ENCODE results near the gene HHAT.

DNA sequence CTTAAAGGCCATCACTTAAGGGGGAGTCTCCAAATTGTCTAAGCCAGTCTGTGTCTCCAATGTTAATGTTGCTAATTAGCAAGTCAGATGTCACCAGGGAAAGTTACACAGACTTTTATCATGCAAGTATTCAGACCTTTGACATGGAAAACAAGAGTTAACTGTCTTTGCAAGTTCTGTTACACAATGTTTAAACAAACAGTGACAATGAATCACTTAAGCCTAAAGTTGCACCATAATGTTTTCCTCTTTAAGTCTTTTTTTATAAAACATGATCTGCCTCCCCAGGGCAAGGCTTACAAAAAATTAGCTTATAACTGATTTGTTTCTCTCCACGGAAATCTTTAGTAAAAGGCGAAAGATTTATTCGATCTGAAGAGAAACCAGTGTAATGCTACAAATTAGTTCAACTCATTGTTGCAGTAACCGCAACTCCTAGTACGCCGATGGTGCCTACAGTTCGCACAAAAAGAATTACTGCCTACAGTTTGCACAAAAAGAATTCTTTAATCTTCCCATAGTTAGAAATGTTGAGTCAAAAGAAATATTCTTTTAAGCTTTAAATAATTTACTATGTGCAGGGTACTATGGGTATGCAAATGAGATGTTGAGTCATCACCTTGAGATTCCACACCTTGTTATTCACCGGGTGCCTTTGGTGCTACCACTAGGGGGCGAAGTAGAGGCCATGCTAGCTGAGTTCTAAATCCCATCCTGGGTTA, 45.3 kb downstream of the HHAT start:
- TF ChIP-seq CHD2 (IDR thresholded peaks at IDR 0.05; ENCODE audit: low read length, partially characterized antibody), result no peak
- TF ChIP-seq, protein P1, sequence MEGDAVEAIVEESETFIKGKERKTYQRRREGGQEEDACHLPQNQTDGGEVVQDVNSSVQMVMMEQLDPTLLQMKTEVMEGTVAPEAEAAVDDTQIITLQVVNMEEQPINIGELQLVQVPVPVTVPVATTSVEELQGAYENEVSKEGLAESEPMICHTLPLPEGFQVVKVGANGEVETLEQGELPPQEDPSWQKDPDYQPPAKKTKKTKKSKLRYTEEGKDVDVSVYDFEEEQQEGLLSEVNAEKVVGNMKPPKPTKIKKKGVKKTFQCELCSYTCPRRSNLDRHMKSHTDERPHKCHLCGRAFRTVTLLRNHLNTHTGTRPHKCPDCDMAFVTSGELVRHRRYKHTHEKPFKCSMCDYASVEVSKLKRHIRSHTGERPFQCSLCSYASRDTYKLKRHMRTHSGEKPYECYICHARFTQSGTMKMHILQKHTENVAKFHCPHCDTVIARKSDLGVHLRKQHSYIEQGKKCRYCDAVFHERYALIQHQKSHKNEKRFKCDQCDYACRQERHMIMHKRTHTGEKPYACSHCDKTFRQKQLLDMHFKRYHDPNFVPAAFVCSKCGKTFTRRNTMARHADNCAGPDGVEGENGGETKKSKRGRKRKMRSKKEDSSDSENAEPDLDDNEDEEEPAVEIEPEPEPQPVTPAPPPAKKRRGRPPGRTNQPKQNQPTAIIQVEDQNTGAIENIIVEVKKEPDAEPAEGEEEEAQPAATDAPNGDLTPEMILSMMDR (IDR thresholded peaks at IDR 0.05), result peak; percentile 96
- TF ChIP-seq POLR2AphosphoS2 (conservative IDR thresholded peaks at IDR 0.05; ENCODE audit: low read length), result no peak
- TF ChIP-seq, protein P2, sequence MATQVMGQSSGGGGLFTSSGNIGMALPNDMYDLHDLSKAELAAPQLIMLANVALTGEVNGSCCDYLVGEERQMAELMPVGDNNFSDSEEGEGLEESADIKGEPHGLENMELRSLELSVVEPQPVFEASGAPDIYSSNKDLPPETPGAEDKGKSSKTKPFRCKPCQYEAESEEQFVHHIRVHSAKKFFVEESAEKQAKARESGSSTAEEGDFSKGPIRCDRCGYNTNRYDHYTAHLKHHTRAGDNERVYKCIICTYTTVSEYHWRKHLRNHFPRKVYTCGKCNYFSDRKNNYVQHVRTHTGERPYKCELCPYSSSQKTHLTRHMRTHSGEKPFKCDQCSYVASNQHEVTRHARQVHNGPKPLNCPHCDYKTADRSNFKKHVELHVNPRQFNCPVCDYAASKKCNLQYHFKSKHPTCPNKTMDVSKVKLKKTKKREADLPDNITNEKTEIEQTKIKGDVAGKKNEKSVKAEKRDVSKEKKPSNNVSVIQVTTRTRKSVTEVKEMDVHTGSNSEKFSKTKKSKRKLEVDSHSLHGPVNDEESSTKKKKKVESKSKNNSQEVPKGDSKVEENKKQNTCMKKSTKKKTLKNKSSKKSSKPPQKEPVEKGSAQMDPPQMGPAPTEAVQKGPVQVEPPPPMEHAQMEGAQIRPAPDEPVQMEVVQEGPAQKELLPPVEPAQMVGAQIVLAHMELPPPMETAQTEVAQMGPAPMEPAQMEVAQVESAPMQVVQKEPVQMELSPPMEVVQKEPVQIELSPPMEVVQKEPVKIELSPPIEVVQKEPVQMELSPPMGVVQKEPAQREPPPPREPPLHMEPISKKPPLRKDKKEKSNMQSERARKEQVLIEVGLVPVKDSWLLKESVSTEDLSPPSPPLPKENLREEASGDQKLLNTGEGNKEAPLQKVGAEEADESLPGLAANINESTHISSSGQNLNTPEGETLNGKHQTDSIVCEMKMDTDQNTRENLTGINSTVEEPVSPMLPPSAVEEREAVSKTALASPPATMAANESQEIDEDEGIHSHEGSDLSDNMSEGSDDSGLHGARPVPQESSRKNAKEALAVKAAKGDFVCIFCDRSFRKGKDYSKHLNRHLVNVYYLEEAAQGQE (IDR thresholded peaks at IDR 0.05), result peak; percentile 72
- peak; percentile 98 for TF ChIP-seq RARB (CRISPR knock-in tag; IDR thresholded peaks at IDR 0.05)
- TF ChIP-seq JUNB (IDR thresholded peaks at IDR 0.05), result peak; percentile 71
- TF ChIP-seq, protein P3, sequence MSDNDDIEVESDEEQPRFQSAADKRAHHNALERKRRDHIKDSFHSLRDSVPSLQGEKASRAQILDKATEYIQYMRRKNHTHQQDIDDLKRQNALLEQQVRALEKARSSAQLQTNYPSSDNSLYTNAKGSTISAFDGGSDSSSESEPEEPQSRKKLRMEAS (IDR thresholded peaks at IDR 0.05), result peak; percentile 55; the same call in 1 of the 2 replicates
- no peak for TF ChIP-seq RNF2 (IDR thresholded peaks at IDR 0.05; ENCODE audit: borderline replicate concordance, low read depth)
- peak; percentile 93 for TF ChIP-seq RFX5 (IDR thresholded peaks at IDR 0.05)
